K562 (cell line): Measurements from ENCODE around the gene ANKRD11.

Source experiments
- BRF2 ChIP-seq: IDR thresholded peaks from 3 replicates; pipeline ENCODE4 v1.6.1; 2011; ENCODE audit warnings: borderline replicate concordance, mild to moderate bottlenecking; ENCODE audit not compliant: insufficient read length, insufficient read depth
- CHCHD3 ChIP-seq: fragments of 250-450 bp; sonication (Bioruptor Pico); IDR thresholded peaks from 2 replicates; pipeline ENCODE4 v2.1.2; 2022; ENCODE audit warnings: mild to moderate bottlenecking
- CTCF ChIP-seq, 3 experiments: IDR thresholded peaks in 2 of 3; conservative IDR thresholded peaks in 1 of 3; 2 replicates each; pipeline ENCODE4 v1.5.1; 2011 to 2012; ENCODE audit warnings: low read length in 3 of 3, mild to moderate bottlenecking in 3 of 3, control low read depth in 2 of 3, improper control_type of control experiment in 1 of 3, inconsistent platforms in 1 of 3, low read depth in 1 of 3, mixed read lengths in 1 of 3, moderate library complexity in 1 of 3; ENCODE audit not compliant: insufficient read depth in 2 of 3
- KDM1A ChIP-seq, 2 experiments: fragments of 450-650 bp; IDR thresholded peaks; 2 replicates each; pipeline ENCODE4 v1.6.1; 2016; ENCODE audit warnings: mild to moderate bottlenecking in 2 of 2
- MAX ChIP-seq: sonication (generic); formaldehyde crosslinking; IDR thresholded peaks from 2 replicates; pipeline ENCODE4 v1.9.0; 2022; ENCODE audit warnings: mild to moderate bottlenecking, missing genetic modification reagents
- MEF2A ChIP-seq: IDR thresholded peaks from 2 replicates; pipeline ENCODE4 v1.6.1; 2011; ENCODE audit warnings: low read depth, mild to moderate bottlenecking, low read length, moderate library complexity; ENCODE audit not compliant: control insufficient read depth
- SAFB2 ChIP-seq: fragments of 200-400 bp; formaldehyde crosslinking; IDR thresholded peaks from 2 replicates; pipeline ENCODE4 v1.6.1; 2018; ENCODE audit warnings: borderline replicate concordance, low read length, low read depth, moderate library complexity; ENCODE audit not compliant: severe bottlenecking
- SRSF9 ChIP-seq: fragments of 200-400 bp; formaldehyde crosslinking; IDR thresholded peaks from 2 replicates; pipeline ENCODE4 v1.6.1; 2017; ENCODE audit warnings: low read depth, low read length, borderline replicate concordance
- ZNF431 ChIP-seq: sonication (generic); formaldehyde crosslinking; IDR thresholded peaks from 2 replicates; pipeline ENCODE4 v1.8.0; 2022; ENCODE audit warnings: mild to moderate bottlenecking, missing genetic modification reagents
- TF ChIP-seq, protein P1 (sequence below): sonication (generic); formaldehyde crosslinking; IDR thresholded peaks from 2 replicates; pipeline ENCODE4 v1.8.1; 2023; ENCODE audit warnings: missing genetic modification reagents, mild to moderate bottlenecking, borderline replicate concordance
- TF ChIP-seq, protein P2 (sequence below), 2 experiments: fragments of 450-650 bp; formaldehyde crosslinking in 1 of 2; IDR thresholded peaks; 2 replicates each; pipeline versions ENCODE4 v1.4.0 to v1.6.1; 2014 to 2020; ENCODE audit warnings: mild to moderate bottlenecking in 2 of 2, borderline replicate concordance in 1 of 2, low read depth in 1 of 2

GRCh38 chr16:89219365-89219764, 271.0 kb downstream of the ANKRD11 start:
- no peak for TF ChIP-seq ZNF431 (CRISPR knock-in tag)
- no peak for TF ChIP-seq MAX (CRISPR knock-in tag)
- no peak for TF ChIP-seq SAFB2
- TF ChIP-seq CHCHD3 (CRISPR knock-in tag) = no peak
- TF ChIP-seq, protein P1, sequence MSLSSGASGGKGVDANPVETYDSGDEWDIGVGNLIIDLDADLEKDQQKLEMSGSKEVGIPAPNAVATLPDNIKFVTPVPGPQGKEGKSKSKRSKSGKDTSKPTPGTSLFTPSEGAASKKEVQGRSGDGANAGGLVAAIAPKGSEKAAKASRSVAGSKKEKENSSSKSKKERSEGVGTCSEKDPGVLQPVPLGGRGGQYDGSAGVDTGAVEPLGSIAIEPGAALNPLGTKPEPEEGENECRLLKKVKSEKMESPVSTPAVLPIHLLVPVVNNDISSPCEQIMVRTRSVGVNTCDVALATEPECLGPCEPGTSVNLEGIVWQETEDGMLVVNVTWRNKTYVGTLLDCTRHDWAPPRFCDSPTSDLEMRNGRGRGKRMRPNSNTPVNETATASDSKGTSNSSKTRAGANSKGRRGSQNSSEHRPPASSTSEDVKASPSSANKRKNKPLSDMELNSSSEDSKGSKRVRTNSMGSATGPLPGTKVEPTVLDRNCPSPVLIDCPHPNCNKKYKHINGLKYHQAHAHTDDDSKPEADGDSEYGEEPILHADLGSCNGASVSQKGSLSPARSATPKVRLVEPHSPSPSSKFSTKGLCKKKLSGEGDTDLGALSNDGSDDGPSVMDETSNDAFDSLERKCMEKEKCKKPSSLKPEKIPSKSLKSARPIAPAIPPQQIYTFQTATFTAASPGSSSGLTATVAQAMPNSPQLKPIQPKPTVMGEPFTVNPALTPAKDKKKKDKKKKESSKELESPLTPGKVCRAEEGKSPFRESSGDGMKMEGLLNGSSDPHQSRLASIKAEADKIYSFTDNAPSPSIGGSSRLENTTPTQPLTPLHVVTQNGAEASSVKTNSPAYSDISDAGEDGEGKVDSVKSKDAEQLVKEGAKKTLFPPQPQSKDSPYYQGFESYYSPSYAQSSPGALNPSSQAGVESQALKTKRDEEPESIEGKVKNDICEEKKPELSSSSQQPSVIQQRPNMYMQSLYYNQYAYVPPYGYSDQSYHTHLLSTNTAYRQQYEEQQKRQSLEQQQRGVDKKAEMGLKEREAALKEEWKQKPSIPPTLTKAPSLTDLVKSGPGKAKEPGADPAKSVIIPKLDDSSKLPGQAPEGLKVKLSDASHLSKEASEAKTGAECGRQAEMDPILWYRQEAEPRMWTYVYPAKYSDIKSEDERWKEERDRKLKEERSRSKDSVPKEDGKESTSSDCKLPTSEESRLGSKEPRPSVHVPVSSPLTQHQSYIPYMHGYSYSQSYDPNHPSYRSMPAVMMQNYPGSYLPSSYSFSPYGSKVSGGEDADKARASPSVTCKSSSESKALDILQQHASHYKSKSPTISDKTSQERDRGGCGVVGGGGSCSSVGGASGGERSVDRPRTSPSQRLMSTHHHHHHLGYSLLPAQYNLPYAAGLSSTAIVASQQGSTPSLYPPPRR (CRISPR knock-in tag) = no peak
- no peak for TF ChIP-seq CTCF (IDR thresholded peaks at IDR 0.05 in 2 of 3, conservative IDR thresholded peaks at IDR 0.05 in 1 of 3; ENCODE audit: insufficient read depth in 2 of 3, low read depth in 1 of 3, low read length in 3 of 3)
- peak; percentile 81 to 84 for TF ChIP-seq KDM1A (IDR thresholded peaks at IDR 0.05)
- no peak for TF ChIP-seq MEF2A
- TF ChIP-seq BRF2 = no peak
- TF ChIP-seq SRSF9 = no peak
- TF ChIP-seq, protein P2, sequence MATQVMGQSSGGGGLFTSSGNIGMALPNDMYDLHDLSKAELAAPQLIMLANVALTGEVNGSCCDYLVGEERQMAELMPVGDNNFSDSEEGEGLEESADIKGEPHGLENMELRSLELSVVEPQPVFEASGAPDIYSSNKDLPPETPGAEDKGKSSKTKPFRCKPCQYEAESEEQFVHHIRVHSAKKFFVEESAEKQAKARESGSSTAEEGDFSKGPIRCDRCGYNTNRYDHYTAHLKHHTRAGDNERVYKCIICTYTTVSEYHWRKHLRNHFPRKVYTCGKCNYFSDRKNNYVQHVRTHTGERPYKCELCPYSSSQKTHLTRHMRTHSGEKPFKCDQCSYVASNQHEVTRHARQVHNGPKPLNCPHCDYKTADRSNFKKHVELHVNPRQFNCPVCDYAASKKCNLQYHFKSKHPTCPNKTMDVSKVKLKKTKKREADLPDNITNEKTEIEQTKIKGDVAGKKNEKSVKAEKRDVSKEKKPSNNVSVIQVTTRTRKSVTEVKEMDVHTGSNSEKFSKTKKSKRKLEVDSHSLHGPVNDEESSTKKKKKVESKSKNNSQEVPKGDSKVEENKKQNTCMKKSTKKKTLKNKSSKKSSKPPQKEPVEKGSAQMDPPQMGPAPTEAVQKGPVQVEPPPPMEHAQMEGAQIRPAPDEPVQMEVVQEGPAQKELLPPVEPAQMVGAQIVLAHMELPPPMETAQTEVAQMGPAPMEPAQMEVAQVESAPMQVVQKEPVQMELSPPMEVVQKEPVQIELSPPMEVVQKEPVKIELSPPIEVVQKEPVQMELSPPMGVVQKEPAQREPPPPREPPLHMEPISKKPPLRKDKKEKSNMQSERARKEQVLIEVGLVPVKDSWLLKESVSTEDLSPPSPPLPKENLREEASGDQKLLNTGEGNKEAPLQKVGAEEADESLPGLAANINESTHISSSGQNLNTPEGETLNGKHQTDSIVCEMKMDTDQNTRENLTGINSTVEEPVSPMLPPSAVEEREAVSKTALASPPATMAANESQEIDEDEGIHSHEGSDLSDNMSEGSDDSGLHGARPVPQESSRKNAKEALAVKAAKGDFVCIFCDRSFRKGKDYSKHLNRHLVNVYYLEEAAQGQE (IDR thresholded peaks at IDR 0.05; ENCODE audit: borderline replicate concordance) = peak; percentile 50
- TF ChIP-seq, protein P2 (CRISPR knock-in tag; IDR thresholded peaks at IDR 0.05; ENCODE audit: low read depth) = no peak
